ENCODE data around the gene EPB41L3. TPM values are rescaled to one million over a fixed set of nuclear protein-coding genes. Genes with fewer than 3 reads are reported as not detected.

The EPB41L3 gene
- total RNA-seq, 2 experiments from 2014 or later, result not detected

GRCh38 chr18:5439986-5440696 lies 103.7 kb downstream of the EPB41L3 start:
- no peak overlapping the region for H3K4me3 ChIP-seq (ENCODE audit: low read depth, low read length, poor library complexity, severe bottlenecking)
- no peaks in the 10 kb centered on the region for H3K36me3 ChIP-seq (ENCODE audit: insufficient read depth, low read length)
- ChIA-PET POLR2A (interaction anchor here (0.7 to 0.8 kb wide), 2 partner anchors 13 to 245 kb away, joined by 3 read pairs; no protein-coding TSS in a partner anchor), CTCF (ENCODE audit: unreplicated experiment) (no interaction called here)
- no peaks in the 10 kb centered on the region for H3K9me2 ChIP-seq (ENCODE audit: insufficient read depth, low read length)
- H3K79me2 ChIP-seq (ENCODE audit: insufficient read depth, low read depth, low read length), result no peaks in the 10 kb centered on the region
- peaks cover 21% of the 10 kb centered on the region for H3K4me1 ChIP-seq (ENCODE audit: insufficient read depth, low read length, poor library complexity, severe bottlenecking)
- H3K27ac ChIP-seq (ENCODE audit: low read depth, low read length, poor library complexity, severe bottlenecking), result no peak overlapping the region
- H4K20me1 ChIP-seq (ENCODE audit: insufficient read depth, low read length), result no peaks in the 10 kb centered on the region
- TF ChIP-seq EZH2phosphoT487 (IDR thresholded peaks at IDR 0.05; ENCODE audit: borderline replicate concordance, low read depth, low read length), result no peak
- no peak for TF ChIP-seq CTCF (conservative IDR thresholded peaks at IDR 0.05; ENCODE audit: low read length)
- no peaks in the 10 kb centered on the region for H3K9me3 ChIP-seq (ENCODE audit: low read length)
- DNase-seq (ENCODE audit: low spot score), result peak; percentile 39
- no TSS peak for BruUV-seq (replicated peaks)
- 0 out of 2 replicates have a peak overlapping the region, but pooled peaks have one; percentile 38 for H2AFZ ChIP-seq (ENCODE audit: low read length)
- intact Hi-C loops (cut with micrococcal nuclease; ENCODE audit: unreplicated experiment), result loop anchor here (10.0 kb wide), 1 partner anchor 205 kb away; no protein-coding TSS in a partner anchor
- peak overlapping the region; percentile 35; the same call in 1 of the 2 replicates for H3K4me2 ChIP-seq (ENCODE audit: low read length)

- POLR2A ChIA-PET, result no interaction called here
Observed at GRCh38 chr18:5434425-5434824, 109.4 kb downstream of the EPB41L3 start.

More at GRCh38 chr18:5434425-5434824, 109.4 kb downstream of the EPB41L3 start:
- no peak overlapping the region for H3K4me3 ChIP-seq (ENCODE audit: low read depth, low read length, poor library complexity, severe bottlenecking)
- no peak overlapping the region for H2AFZ ChIP-seq (ENCODE audit: low read length)
- H3K9me2 ChIP-seq (ENCODE audit: insufficient read depth, low read length), result no peaks in the 10 kb centered on the region
- H3K27ac ChIP-seq (ENCODE audit: low read depth, low read length, poor library complexity, severe bottlenecking), result no peak overlapping the region
- no peaks in the 10 kb centered on the region for H3K9me3 ChIP-seq (ENCODE audit: low read length)
- no peaks in the 10 kb centered on the region for H4K20me1 ChIP-seq (ENCODE audit: insufficient read depth, low read length)
- DNase-seq (ENCODE audit: low spot score), result no peak
- H3K79me2 ChIP-seq (ENCODE audit: insufficient read depth, low read depth, low read length), result no peaks in the 10 kb centered on the region
- no peak for TF ChIP-seq CTCF (conservative IDR thresholded peaks at IDR 0.05; ENCODE audit: low read length)
- no peak for TF ChIP-seq EZH2phosphoT487 (IDR thresholded peaks at IDR 0.05; ENCODE audit: borderline replicate concordance, low read depth, low read length)
- H3K36me3 ChIP-seq (ENCODE audit: insufficient read depth, low read length), result no peaks in the 10 kb centered on the region
- H3K4me1 ChIP-seq (ENCODE audit: insufficient read depth, low read length, poor library complexity, severe bottlenecking), result no peaks in the 10 kb centered on the region
- H3K4me2 ChIP-seq (ENCODE audit: low read length), result no peak overlapping the region
- CTCF ChIA-PET (ENCODE audit: unreplicated experiment), result no interaction called here
- BruUV-seq (replicated peaks), result no TSS peak
- intact Hi-C loops (cut with micrococcal nuclease; ENCODE audit: unreplicated experiment), result no loop called here

All from OCI-LY7 (cell line).